H9 (cell line): ENCODE results near the gene GLB1L. TPM values are rescaled to one million over a fixed set of nuclear protein-coding genes. Genes with fewer than 3 reads are reported as not detected.

Experiments used
- DNase-seq: peaks from one replicate; pipeline ENCODE4 v3.0.0-alpha.2; 2017
- H2AFZ ChIP-seq: one replicate; pipeline ENCODE4 v1.6.1; 2013; ENCODE audit warnings: mild to moderate bottlenecking, low read length, control low read depth, moderate library complexity
- H2AK5ac ChIP-seq: 2 replicates; pipeline ENCODE4 v1.6.1; 2013; ENCODE audit warnings: low read length, control low read depth, mixed read lengths; ENCODE audit not compliant: insufficient read length
- H2BK120ac ChIP-seq: one replicate; pipeline ENCODE4 v1.6.1; 2013; ENCODE audit warnings: low read depth, mild to moderate bottlenecking, low read length, control low read depth, inconsistent platforms; ENCODE audit not compliant: poor library complexity, severe bottlenecking
- H2BK12ac ChIP-seq: 2 replicates; pipeline ENCODE4 v1.6.1; 2013; ENCODE audit warnings: low read length, control low read depth, mixed read lengths, low read depth; ENCODE audit not compliant: insufficient read length
- H2BK15ac ChIP-seq: 2 replicates; pipeline ENCODE4 v1.6.1; 2013; ENCODE audit warnings: low read depth, low read length, control low read depth
- H2BK20ac ChIP-seq: one replicate; pipeline ENCODE4 v1.6.1; 2013; ENCODE audit warnings: low read depth, mild to moderate bottlenecking, low read length, control low read depth, inconsistent platforms; ENCODE audit not compliant: poor library complexity, severe bottlenecking
- H2BK5ac ChIP-seq: 2 replicates; pipeline ENCODE4 v1.6.1; 2013; ENCODE audit warnings: low read length, control low read depth, mixed read lengths; ENCODE audit not compliant: insufficient read length
- H3K14ac ChIP-seq: 2 replicates; pipeline ENCODE4 v1.6.1; 2013; ENCODE audit warnings: low read length, control low read depth; ENCODE audit not compliant: insufficient read depth
- H3K18ac ChIP-seq: 2 replicates; pipeline ENCODE4 v1.6.1; 2013; ENCODE audit warnings: low read depth, mild to moderate bottlenecking, mixed read lengths, low read length, control low read depth; ENCODE audit not compliant: insufficient read length
- H3K23ac ChIP-seq: 2 replicates; pipeline ENCODE4 v1.6.1; 2013; ENCODE audit warnings: low read length, control low read depth, mixed read lengths, low read depth; ENCODE audit not compliant: insufficient read length
- H3K23me2 ChIP-seq: 2 replicates; pipeline ENCODE4 v1.6.1; 2013; ENCODE audit warnings: low read depth, mild to moderate bottlenecking, mixed read lengths, low read length, control low read depth; ENCODE audit not compliant: insufficient read length, poor library complexity, severe bottlenecking
- H3K27ac ChIP-seq: 2 replicates; pipeline ENCODE4 v1.5.1; 2013; ENCODE audit warnings: low read length, control low read depth, mixed read lengths, low read depth; ENCODE audit not compliant: insufficient read length
- H3K27me3 ChIP-seq: 2 replicates; pipeline ENCODE4 v1.6.1; 2013; ENCODE audit warnings: low read length, control low read depth, inconsistent platforms; ENCODE audit not compliant: insufficient read depth
- H3K4ac ChIP-seq: 2 replicates; pipeline ENCODE4 v1.6.1; 2013; ENCODE audit warnings: low read depth, mild to moderate bottlenecking, control low read depth, inconsistent platforms, low read length, moderate library complexity
- H3K4me1 ChIP-seq: 2 replicates; pipeline ENCODE4 v1.6.1; 2013; ENCODE audit warnings: low read length, control low read depth, inconsistent platforms; ENCODE audit not compliant: insufficient read depth
- H3K4me2 ChIP-seq: 2 replicates; pipeline ENCODE4 v1.6.1; 2013; ENCODE audit warnings: low read length, control low read depth, mixed read lengths; ENCODE audit not compliant: insufficient read length, insufficient read depth
- H3K56ac ChIP-seq: 2 replicates; pipeline ENCODE4 v1.6.1; 2013; ENCODE audit warnings: low read depth, mild to moderate bottlenecking, mixed read lengths, low read length, control low read depth; ENCODE audit not compliant: insufficient read length
- H3K79me1 ChIP-seq: 2 replicates; pipeline ENCODE4 v1.6.1; 2013; ENCODE audit warnings: low read depth, mild to moderate bottlenecking, moderate library complexity, low read length, control low read depth, inconsistent platforms; ENCODE audit not compliant: insufficient read depth, poor library complexity, severe bottlenecking
- H3K79me2 ChIP-seq: 2 replicates; pipeline ENCODE4 v1.6.1; 2013; ENCODE audit warnings: low read length, control low read depth, inconsistent platforms; ENCODE audit not compliant: insufficient read depth
- H3K9ac ChIP-seq: 2 replicates; pipeline ENCODE4 v1.6.1; 2013; ENCODE audit warnings: low read length, control low read depth, mixed read lengths; ENCODE audit not compliant: insufficient read length; ENCODE audit errors: extremely low read depth
- H3K9me3 ChIP-seq: one replicate; pipeline ENCODE4 v1.6.1; 2013; ENCODE audit warnings: low read depth, low read length, inconsistent platforms; ENCODE audit not compliant: control insufficient read depth
- H3T11ph ChIP-seq: one replicate; pipeline ENCODE4 v1.6.1; 2013; ENCODE audit warnings: mild to moderate bottlenecking, low read length, control low read depth, inconsistent platforms
- H4K20me1 ChIP-seq: one replicate; pipeline ENCODE4 v1.6.1; 2013; ENCODE audit not compliant: control insufficient read depth, insufficient read length, insufficient read depth
- H4K5ac ChIP-seq: 2 replicates; pipeline ENCODE4 v1.6.1; 2013; ENCODE audit warnings: low read depth, mild to moderate bottlenecking, mixed read lengths, low read length, control low read depth; ENCODE audit not compliant: insufficient read length
- H4K8ac ChIP-seq: replicated peaks from 2 replicates; pipeline ENCODE4 v1.6.1; 2013; ENCODE audit warnings: low read length, control low read depth, mixed read lengths, low read depth; ENCODE audit not compliant: insufficient read length
- H4K91ac ChIP-seq: 2 replicates; pipeline ENCODE4 v1.6.1; 2013; ENCODE audit warnings: low read depth, mild to moderate bottlenecking, moderate library complexity, mixed read lengths, low read length, control low read depth; ENCODE audit not compliant: insufficient read length
- H3K27ac Mint-ChIP-seq, 3 experiments: 2 replicates in 2 of 3; 3 replicates in 1 of 3; pipeline ENCODE4 v1.8.0; 2020 to 2021; ENCODE audit warnings: mixed read lengths in 3 of 3, mild to moderate bottlenecking in 1 of 3, moderate library complexity in 1 of 3
- H3K27me3 Mint-ChIP-seq: 2 replicates; pipeline ENCODE4 v1.8.0; 2021; ENCODE audit warnings: low read depth, mild to moderate bottlenecking, moderate library complexity, mixed read lengths
- H3K36me3 Mint-ChIP-seq, 3 experiments: 2 replicates in 2 of 3; 3 replicates in 1 of 3; pipeline ENCODE4 v1.8.0; 2020 to 2021; ENCODE audit warnings: low read depth in 3 of 3, mixed read lengths in 3 of 3; ENCODE audit not compliant: insufficient read depth in 1 of 3
- H3K4me1 Mint-ChIP-seq, 2 experiments: 2 replicates each; pipeline ENCODE4 v1.8.0; 2020; ENCODE audit warnings: mixed read lengths in 2 of 2
- H3K4me3 Mint-ChIP-seq, 2 experiments: 2 replicates in 1 of 2; 3 replicates in 1 of 2; pipeline ENCODE4 v1.8.0; 2020 to 2021; ENCODE audit warnings: mild to moderate bottlenecking in 2 of 2, mixed read lengths in 2 of 2, moderate library complexity in 1 of 2
- H3K9me3 Mint-ChIP-seq, 2 experiments: 2 replicates in 1 of 2; 3 replicates in 1 of 2; pipeline ENCODE4 v1.8.0; 2020; ENCODE audit warnings: mild to moderate bottlenecking in 2 of 2, mixed read lengths in 2 of 2, moderate library complexity in 1 of 2
- WGBS: extraction: QIAGEN DNeasy Blood & Tissue Kit; methylation state at CpG from one replicate; pipeline ENCODE4 v1.1.7; 2013; ENCODE audit warnings: missing lambda C conversion rate, low lambda C conversion rate, mixed read lengths; ENCODE audit not compliant: insufficient read length; ENCODE audit errors: extremely low coverage; 5-methylcytosine and 5-hydroxymethylcytosine counted together
- total RNA-seq: library from RNA; stranded (reverse); gene quantifications from 2 replicates; pipeline ENCODE4 v1.2.1, GENCODE V29; 2021
- TF ChIP-seq, protein P1 (sequence below): fragments of 200-600 bp; sonication (generic); conservative IDR thresholded peaks from 3 replicates; pipeline ENCODE4 v1.8.0; 2021; ENCODE audit warnings: antibody characterized with exemption, mild to moderate bottlenecking

GLB1L gene
- total RNA-seq, 1 experiment from 2014 or later: 6.5 TPM

DNA sequence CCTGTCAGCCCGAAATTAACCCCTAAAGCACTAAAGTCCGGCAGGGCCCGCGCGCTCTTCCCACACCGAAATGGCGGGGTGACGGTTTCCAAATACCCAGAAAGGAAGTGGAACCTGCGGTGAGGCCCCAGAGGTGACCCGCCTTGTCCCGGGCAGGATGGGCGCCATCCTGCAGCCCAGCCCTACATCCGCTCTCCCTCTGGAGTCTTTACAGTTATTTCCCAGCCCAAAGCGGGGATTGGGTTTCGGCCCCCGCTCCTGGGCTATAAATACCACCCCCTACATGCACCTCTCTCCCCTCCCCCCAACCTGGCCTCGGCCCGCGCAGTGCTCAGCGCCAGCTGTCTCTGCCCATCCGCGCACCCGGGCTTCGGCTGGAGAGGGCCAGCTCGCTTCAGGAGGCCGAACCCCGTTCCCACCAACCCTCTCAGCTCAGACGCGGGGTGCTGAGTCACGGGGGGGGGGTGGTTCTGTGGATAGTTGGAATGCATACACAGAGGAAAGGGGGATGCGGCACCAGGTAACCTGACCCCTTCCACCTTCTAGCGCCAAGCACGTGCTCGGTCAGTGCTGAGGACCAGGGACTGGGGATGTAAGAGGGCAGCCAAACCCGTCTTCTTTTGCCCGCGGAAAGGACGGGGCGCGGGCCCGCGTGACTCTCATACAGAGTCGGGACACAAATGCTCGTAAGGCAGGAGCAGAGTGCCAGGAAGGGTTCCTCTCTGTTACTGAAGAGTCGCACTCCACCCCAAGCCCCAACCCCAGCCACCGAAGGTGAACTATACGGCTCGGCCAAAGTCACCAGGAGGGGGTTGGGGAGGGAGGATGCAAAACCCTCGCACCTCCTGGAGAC is 7.9 kb upstream of the GLB1L start, which contains the start of gene TUBA4B:
TUBA4B (plus strand) TSS at position 344 of the 853 bp plus-strand sequence; CDS start at position 509, 165 bp downstream.
- Mint-ChIP-seq H3K4me3 (peak within 1 kb of the TSS; percentile 69 to 88), H3K9me3 (peaks cover 0 to 2% of the 10 kb centered on the region in 2 experiments; a peak in 3 of 5 replicates), H3K36me3 (peaks cover 9 to 23% (median 19%) of the 10 kb centered on the region in 3 experiments; a peak in 6 of 7 replicates), H3K27ac (no peak within 1 kb of the TSS), H3K27me3 (peaks cover 72% of the 10 kb centered on the region), H3K4me1 (peaks cover 28 to 39% of the 10 kb centered on the region in 2 experiments)
- Histone ChIP-seq H3K4me2 (peak within 1 kb of the TSS; percentile 72), H3K23me2 (peaks cover 22% of the 10 kb centered on the region), H3K18ac (peak within 1 kb of the TSS; percentile 39), H2BK12ac (no peak within 1 kb of the TSS), H2BK5ac (no peak within 1 kb of the TSS), H3K23ac (no peak within 1 kb of the TSS), H2BK20ac (no peak within 1 kb of the TSS), H4K8ac (no peak within 1 kb of the TSS), H3T11ph (no peak within 1 kb of the TSS), H3K4me1 (peaks cover 3% of the 10 kb centered on the region; the same call in 1 of the 2 replicates), H3K4ac (no peak within 1 kb of the TSS), H2BK15ac (no peak within 1 kb of the TSS), H3K27me3 (peaks cover 21% of the 10 kb centered on the region), H3K9ac (no peak within 1 kb of the TSS), H3K79me1 (no peaks in the 10 kb centered on the region), H3K56ac (no peak within 1 kb of the TSS), H4K5ac (no peak within 1 kb of the TSS), H4K91ac (no peak within 1 kb of the TSS), H3K14ac (0 out of 2 replicates have a peak within 1 kb of the TSS, but pooled peaks have one; percentile 42), H2BK120ac (no peak within 1 kb of the TSS), H4K20me1 (no peaks in the 10 kb centered on the region), H2AFZ (no peak within 1 kb of the TSS), H3K79me2 (no peaks in the 10 kb centered on the region), H3K9me3 (no peaks in the 10 kb centered on the region), H3K27ac (no peak within 1 kb of the TSS), H2AK5ac (no peak within 1 kb of the TSS)
- no CpG with 5 or more reads among the region's 49 CpGs for WGBS
- DNase-seq: peak; percentile 81
- TF ChIP-seq, protein P1, sequence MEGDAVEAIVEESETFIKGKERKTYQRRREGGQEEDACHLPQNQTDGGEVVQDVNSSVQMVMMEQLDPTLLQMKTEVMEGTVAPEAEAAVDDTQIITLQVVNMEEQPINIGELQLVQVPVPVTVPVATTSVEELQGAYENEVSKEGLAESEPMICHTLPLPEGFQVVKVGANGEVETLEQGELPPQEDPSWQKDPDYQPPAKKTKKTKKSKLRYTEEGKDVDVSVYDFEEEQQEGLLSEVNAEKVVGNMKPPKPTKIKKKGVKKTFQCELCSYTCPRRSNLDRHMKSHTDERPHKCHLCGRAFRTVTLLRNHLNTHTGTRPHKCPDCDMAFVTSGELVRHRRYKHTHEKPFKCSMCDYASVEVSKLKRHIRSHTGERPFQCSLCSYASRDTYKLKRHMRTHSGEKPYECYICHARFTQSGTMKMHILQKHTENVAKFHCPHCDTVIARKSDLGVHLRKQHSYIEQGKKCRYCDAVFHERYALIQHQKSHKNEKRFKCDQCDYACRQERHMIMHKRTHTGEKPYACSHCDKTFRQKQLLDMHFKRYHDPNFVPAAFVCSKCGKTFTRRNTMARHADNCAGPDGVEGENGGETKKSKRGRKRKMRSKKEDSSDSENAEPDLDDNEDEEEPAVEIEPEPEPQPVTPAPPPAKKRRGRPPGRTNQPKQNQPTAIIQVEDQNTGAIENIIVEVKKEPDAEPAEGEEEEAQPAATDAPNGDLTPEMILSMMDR: no peak
